HG02623 (cell line): ENCODE measurements around the gene CCDC70.
"Not testable (repeated sequence)": the region's sequence is repeated elsewhere in the genome, so short reads cannot be mapped to it uniquely, and the experiment has no call there.

Experiments used
- ATAC-seq: cut with Tn5 transposase; IDR thresholded peaks from one replicate; pipeline ENCODE4 v1.9.1; 2021; ENCODE audit warnings: moderate library complexity; ENCODE audit not compliant: unreplicated experiment

CCDC70 gene

GRCh38 chr13:51905787-51906186 lies 44.0 kb downstream of the CCDC70 start:
- no peak for ATAC-seq

- no peak for ATAC-seq
These were observed 44.8 kb downstream of the CCDC70 start for GRCh38 chr13:51906581-51906980.

GRCh38 chr13:51907040-51907732 lies 45.4 kb downstream of the CCDC70 start:
- ATAC-seq, result no peak

- ATAC-seq, result not testable (repeated sequence)
These were observed 47.5 kb downstream of the CCDC70 start for GRCh38 chr13:51909265-51909664.

- ATAC-seq, result no peak
These were observed 48.7 kb downstream of the CCDC70 start for GRCh38 chr13:51910508-51910907.

- no peak for ATAC-seq
These were observed 50.3 kb downstream of the CCDC70 start for GRCh38 chr13:51912091-51912490.

- no peak for ATAC-seq
These were observed 50.9 kb downstream of the CCDC70 start for GRCh38 chr13:51912511-51913225.

GRCh38 chr13:51913421-51914136 lies 51.8 kb downstream of the CCDC70 start:
- ATAC-seq, result no peak

GRCh38 chr13:51914137-51914493 lies 52.3 kb downstream of the CCDC70 start:
- ATAC-seq, result no peak
